Measurements from ENCODE around the gene ITM2C. TPM values are rescaled to one million over a fixed set of nuclear protein-coding genes. Genes with fewer than 3 reads are reported as not detected.
A peak's percentile ranks its signal among the peaks of the same experiment; 100 is the strongest.

ITM2C gene
- total and polyA plus RNA-seq, 9 of the 15 experiments (the other 6 are each of a cell fraction or from before 2014, with no cell fraction given) = 0.49 to 58.8 (median 21.5) TPM

DNA sequence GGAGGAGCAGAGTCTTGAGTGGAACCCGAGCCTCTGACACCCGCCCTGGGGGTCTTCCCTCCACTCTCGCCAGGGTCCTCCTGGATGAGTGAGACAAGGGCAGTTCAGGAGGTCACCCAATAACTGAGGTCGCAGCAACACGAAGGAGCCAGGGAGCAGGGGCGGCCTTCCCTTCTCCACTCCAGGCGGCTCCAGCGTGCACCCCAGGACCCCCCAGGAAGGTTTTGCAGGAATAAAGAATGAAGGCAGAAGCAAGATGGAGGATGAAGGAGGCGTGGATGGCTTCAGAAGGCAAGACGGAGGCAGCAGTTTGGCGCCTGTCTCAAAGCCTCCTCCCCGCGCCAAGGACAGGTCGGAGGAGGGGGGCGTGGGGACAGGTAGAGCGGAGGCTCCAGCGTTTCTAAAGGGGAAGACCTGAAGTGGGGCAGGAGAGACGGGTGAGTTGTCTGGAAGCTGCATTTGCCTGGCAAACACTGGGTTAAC lies 579 bp upstream of the ITM2C start:
- Histone ChIP-seq H3K36me3 (ENCODE audit: control insufficient read depth, insufficient read depth, low read length) (no peaks in the 10 kb centered on the region), H3K4me1 (replicated peaks in 1 of 2; ENCODE audit: control insufficient read depth in 2 of 2, insufficient read depth in 2 of 2, low read length in 2 of 2) (peaks cover 0 to 35% of the 10 kb centered on the region in 2 experiments; a peak in 3 of 5 replicates), H3K79me2 (ENCODE audit: control insufficient read depth, insufficient read depth, low read length) (peaks cover 4% of the 10 kb centered on the region; the same call in 1 of the 3 replicates), H3K9ac (ENCODE audit: insufficient read depth in 1 of 2, low read depth in 2 of 2, low read length in 2 of 2) (peak overlapping the region; percentile 12 to 88; a peak in 2 of 4 replicates), H3K4me2 (ENCODE audit: insufficient read depth, low read length) (peak overlapping the region; percentile 85), H3K9me3 (replicated peaks; ENCODE audit: control insufficient read depth, insufficient read depth, low read depth, low read length) (no peaks in the 10 kb centered on the region), H3K4me3 (peak overlapping the region; percentile 66), H3K27ac (ENCODE audit: extremely low read depth, low read depth, low read length) (no peak overlapping the region), H2AFZ (ENCODE audit: low read depth, low read length) (peak overlapping the region; percentile 94), H4K20me1 (replicated peaks; ENCODE audit: control insufficient read depth, insufficient read depth, low read length) (no peaks in the 10 kb centered on the region; the same call in 1 of the 2 replicates), H3K27me3 (ENCODE audit: control insufficient read depth in 2 of 2, insufficient read depth in 2 of 2, low read length in 2 of 2) (peaks cover 2 to 26% of the 10 kb centered on the region in 2 experiments; a peak in 3 of 5 replicates), H3K9me1 (ENCODE audit: control insufficient read depth, insufficient read depth, low read length) (no peaks in the 10 kb centered on the region)
- intact Hi-C loops (cut with micrococcal nuclease) = loop anchor here (5.0 kb wide), 1 partner anchor 42 kb away; no protein-coding TSS in a partner anchor
- FAIRE-seq = no peak
- no peak; the same call in 2 of the 3 replicates for ATAC-seq
- in situ Hi-C loops (cut with MboI) = no loop called here
- TF ChIP-seq ID3 (CRISPR knock-in tag; IDR thresholded peaks at IDR 0.05) (no peak), ID3 (tag; IDR thresholded peaks at IDR 0.05) (0 out of 2 replicates have a peak, but pooled peaks have one; percentile 16), CEBPB (tag; IDR thresholded peaks at IDR 0.05) (no peak), ZFX (CRISPR knock-in tag; IDR thresholded peaks at IDR 0.05) (no peak), MITF (IDR thresholded peaks at IDR 0.05) (no peak)
- DNase-seq (ENCODE audit: extremely low read depth in 1 of 4, low spot score in 3 of 4) = no peak
- POLR2A ChIA-PET = interaction anchor here (0.7 to 0.8 kb wide), 2 partner anchors 9 to 15 kb away, joined by 3 to 5 read pairs; no protein-coding TSS in a partner anchor
- BruUV-seq (replicated peaks) = no TSS peak
- WGBS (ENCODE audit: insufficient coverage, low coverage, missing lambda C conversion rate) = 8% methylated on average over 5 of the region's 18 CpGs
- CTCF ChIA-PET (ENCODE audit: low intra/inter-chr PET ratio) = no interaction called here
